Measurements from ENCODE around the gene BGN.

DNA sequence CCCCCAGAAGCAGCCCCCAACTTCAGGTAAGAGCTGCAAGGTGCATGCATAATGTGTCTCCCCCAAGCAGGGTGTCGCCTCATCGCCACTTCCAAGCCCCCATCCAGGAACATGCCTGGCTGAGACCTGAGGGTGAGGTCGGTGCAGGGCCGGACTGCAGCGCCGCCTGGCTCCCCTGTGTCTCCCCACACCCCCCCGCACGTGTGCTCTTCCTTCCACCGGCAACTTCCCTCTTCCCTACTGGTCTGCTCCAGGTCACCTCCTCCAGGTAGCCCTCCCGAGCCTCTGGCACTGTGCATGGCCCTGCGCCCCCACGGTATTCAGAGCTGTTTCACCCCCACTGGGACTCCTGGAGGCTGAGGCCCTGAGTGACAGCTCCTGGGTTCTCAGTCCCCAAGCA is 2.2 kb upstream of the BGN start:
- no peak for TF ChIP-seq GATA1 (IDR thresholded peaks at IDR 0.05; ENCODE audit: low read depth, low read length)
- TF ChIP-seq POLR2A (IDR thresholded peaks at IDR 0.05; ENCODE audit: low read length): no peak

Data from erythroblast (primary cell).